HPDE6-E6E7 (cell line): Measurements from ENCODE around the gene REN.

Source experiments
- DNase-seq: peaks from one replicate; pipeline ENCODE4 v3.0.0; 2011; ENCODE audit warnings: missing footprints; ENCODE audit errors: extremely low spot score

Gene REN

GRCh38 chr1:204154568-204155255 lies 11.4 kb downstream of the REN start:
- peak; percentile 75 for DNase-seq

DNA sequence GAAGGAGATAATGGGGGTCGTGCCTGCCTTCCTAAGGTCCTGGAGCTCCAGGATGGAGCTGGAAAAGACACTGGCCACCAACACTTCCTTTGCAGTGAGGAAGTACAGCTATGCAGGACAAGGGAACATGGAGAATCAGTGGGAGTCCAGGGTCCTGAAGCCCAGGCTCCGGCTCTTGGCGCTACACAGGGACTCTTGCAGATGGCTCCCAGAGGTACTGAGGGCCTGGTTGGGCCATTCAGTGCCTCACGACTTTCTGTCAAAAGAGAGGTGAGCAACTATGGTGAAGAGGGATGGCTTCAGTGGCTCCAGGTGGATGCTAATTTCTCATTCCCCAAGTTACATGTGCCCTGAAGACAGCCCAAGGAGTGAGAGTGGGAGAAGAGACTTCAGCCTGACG lies 12.5 kb downstream of the REN start:
- no peak for DNase-seq

- no peak for DNase-seq
Observed at GRCh38 chr1:204152310-204153044, 13.7 kb downstream of the REN start.

DNA sequence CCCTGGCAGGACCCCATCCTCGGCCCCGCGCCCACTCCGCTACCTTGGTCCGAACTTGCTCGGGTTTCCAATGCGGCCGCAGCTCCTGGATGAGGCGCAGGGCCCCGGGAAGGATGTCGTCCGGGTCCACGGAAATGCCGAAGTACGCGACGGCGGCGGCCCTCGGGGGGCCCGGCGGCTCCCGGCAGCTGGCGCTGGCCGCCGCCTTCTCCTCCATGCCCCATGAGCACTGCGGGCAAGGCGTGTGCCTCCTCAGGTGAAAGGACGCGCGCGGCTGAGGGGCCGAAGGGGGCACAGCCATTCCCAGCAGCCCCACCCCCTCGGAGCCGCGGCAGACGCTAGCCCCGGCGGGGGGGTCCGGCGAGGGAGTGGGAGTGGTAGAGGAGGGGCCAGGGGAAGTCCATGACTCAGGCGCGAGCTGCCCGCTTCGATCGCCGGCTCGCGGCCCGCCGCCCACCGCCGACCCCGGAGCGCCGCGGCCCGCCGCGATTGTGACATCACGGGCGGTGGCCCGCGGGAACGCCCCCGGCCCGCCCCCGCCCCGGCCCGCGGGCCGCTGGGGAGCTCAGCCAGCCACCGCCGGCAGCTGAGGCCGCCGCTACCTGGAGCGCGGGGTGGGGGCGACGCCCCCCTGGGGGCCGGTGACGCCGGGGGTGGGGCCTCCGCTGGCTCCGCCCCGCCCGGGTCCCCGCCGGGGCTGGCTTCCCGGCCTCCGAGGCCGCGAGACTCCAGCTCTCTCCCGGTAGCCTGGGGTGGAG lies 14.4 kb downstream of the REN start, which contains the start of gene ETNK2:
Gene ETNK2, minus strand, starts transcription at position 493 of the 758 bp plus-strand sequence. Its CDS starts 192 bp downstream, at position 301.
- DNase-seq = peak; percentile 77

GRCh38 chr1:204150702-204151551 lies 15.2 kb downstream of the REN start:
- no peak for DNase-seq

DNA sequence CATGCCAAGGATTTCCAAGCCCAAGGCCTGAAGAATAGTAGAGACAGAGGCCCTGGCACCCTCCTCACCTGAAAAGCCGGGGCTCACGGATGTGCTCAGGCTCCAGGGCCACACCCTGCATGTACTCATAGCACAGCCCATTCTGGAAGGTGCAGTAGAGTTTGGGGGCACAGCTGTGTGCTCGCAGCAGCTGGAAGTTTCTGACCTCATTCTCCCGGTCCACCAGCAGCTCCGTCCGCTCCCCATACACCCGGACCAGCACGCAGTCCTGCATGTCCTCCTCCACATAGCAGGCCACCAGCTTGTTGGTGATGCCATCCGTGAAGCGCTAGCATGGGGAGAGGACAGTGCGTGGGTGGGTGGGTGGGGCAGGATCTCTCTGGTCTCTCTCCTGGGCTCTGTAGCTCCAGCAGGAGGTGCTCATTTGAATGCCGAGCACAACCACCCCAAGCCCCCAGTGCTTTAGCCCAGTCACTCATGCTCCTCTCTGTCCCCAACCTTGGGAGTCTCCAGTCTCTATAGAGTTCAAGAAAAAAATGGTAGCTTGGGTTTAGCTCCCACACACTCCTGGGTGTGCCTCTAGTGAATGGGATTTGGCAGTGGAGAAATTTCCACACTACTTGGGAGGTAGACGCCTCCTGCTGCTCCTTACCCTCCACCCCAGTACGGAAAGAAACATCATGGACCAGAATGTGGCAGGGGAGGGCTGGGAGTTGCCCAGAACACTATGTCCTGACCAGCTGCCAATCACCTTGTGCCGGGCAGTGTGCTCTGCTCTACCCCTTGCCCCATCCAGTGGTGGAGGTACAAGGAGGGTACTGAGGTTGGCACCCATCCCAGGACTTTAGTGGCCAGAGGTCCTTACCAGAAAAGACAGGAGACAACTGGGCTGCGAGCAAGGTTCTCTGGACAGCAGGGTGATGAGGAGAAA lies 16.2 kb downstream of the REN start:
- DNase-seq = no peak

DNA sequence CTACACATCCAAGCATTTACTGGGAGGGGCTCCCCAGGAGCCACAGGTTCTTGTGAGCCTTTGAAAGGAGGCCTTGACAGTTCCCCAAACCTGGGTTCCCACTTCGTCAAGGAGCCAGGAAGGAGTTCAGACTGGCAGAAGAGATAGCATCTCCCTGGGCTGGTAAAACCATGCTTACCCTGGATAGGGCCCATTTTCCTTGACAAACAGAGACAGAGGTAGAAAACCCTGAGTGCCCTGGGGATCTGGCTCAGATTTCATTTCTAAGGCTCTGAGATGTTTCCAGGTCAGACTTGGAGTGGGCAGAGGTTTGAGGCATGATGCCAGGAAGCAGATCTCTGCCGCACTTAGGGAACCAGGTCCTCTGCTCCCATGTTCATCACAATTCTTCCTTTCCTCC lies 17.0 kb downstream of the REN start:
- no peak for DNase-seq

- DNase-seq = no peak
Observed at GRCh38 chr1:204147406-204148383, 18.4 kb downstream of the REN start.

- no peak for DNase-seq
Observed at GRCh38 chr1:204146965-204147364, 19.2 kb downstream of the REN start.

GRCh38 chr1:204146309-204146708 lies 19.8 kb downstream of the REN start:
- no peak for DNase-seq

DNA sequence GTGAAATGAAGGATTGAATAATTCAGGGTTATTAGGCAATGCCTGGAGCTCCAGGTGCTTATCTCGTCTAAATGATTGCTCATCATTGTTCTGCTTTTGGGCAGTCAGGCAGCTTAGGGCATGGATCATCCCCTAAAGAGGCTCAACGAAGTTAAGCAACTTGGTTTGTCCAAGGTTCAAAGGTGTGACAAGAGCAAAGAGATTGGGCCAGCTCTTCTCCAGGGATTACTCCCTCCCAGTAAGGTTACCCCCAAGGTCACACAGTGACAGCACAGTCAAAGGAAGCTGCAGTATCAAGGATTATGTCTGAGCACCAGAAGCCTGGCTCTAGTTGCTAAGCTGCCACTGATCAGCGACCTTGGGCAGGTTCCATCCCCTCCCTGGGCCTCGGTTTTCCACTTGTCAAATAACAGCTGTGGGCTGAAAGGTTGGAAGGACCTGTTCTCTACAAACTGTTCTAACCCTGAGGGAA lies 21.1 kb downstream of the REN start:
- DNase-seq = no peak

DNA sequence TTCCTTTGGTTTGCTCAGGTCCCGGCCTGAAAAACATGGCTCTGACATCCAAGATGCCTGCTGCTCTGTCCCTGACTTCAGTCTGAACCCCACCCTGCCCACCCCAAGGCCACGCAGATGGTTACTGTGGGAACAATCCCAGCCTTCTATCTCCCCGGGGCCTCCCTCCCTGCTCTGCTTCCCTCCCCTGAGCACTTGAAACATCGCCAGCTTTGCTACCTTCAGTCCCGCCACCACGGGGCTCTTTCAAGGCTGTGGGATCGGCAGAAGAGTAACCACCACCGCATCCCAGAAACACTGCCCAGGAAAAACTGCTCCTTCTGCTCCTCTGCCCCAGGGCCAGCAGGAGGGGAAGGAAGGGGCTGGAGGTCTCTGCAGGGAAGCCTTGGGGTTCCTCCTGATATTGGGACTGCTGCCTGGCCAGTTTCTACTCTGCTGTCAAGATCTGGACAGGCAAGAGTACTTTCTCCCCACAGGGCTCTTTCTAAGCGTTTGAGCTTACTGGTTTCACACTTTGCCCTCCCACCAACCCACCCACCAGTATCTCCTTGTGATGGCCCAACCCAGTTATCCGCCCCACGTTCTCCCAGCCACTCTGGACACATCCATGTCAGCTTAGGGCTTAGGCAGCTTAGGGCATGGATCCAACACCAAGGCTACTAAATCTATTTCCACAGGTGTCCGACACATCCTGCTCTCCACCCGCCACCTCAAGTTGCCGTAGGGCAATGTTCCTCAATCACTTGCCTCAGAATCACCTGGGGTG lies 22.7 kb downstream of the REN start:
- DNase-seq = no peak

GRCh38 chr1:204142032-204142974 lies 23.8 kb downstream of the REN start:
- DNase-seq = no peak

DNA sequence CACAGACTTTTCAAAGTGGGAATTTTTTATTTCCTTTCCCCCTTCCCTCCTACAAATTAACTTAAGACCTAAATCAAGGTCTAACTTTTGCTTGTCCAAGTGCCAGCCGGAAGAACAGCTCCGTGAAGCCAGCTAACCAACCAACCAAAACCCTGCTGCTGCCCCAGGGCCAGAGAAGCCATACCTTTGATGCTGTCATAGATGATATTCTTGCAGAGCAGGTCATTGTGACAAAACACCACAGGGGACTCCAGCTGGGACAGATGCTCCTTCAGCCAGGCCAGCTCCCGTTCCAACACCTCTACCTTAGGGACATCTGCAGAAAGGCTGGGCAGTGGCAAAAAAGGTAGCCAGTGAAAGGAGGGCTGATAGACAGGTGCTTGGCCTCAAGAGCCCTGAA lies 25.0 kb downstream of the REN start:
- no peak for DNase-seq

GRCh38 chr1:204139952-204140351 lies 26.2 kb downstream of the REN start:
- no peak for DNase-seq

- no peak for DNase-seq
Observed at GRCh38 chr1:204139088-204139487, 27.0 kb downstream of the REN start.

DNA sequence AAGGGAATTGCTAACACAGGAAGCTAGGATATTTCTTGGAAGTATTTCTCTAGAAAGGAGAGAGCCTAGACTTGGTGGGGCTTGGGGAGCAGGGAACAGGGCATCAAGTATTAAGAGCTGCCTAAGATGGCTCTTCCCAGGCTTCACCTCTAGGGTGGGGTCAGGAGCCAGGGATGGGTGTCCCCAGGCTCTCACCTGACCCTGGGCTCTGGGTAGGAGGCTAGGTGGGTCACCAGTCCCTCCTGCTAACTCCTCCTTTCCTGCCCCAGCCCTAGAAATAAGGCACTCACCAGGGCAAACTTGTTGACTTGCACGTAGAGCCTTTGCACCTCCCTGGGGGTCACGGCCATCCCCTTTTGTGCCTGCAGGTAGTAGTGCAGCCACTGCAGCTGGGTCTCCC lies 29.3 kb downstream of the REN start:
- DNase-seq = no peak
